Breast epithelium (tissue), 4 donors: ENCODE data around the gene AHCYL1. TPM values are rescaled to one million over a fixed set of nuclear protein-coding genes. Genes with fewer than 3 reads are reported as not detected.

Source experiments
- DNase-seq, 2 donors: peaks; one replicate each; pipeline ENCODE4 v3.0.0-alpha.2; 2019; ENCODE audit warnings: low spot score in 2 of 2
- H3K27ac ChIP-seq, 2 donors: fragments of 200-600 bp; sonication (generic) in 1 of 2; one replicate each; pipeline ENCODE4 v1.5.1; 2016 to 2019; ENCODE audit warnings: mild to moderate bottlenecking in 1 of 2
- H3K27me3 ChIP-seq, 2 donors: fragments of 200-600 bp; sonication (generic) in 1 of 2; one replicate each; pipeline versions ENCODE4 v1.5.1 to v1.6.0; 2017 to 2019; ENCODE audit warnings: control low read depth in 1 of 2, mild to moderate bottlenecking in 1 of 2
- H3K36me3 ChIP-seq: fragments of 200-600 bp; one replicate; pipeline ENCODE4 v1.5.1; 2019
- H3K4me1 ChIP-seq, 2 donors: fragments of 200-600 bp; sonication (generic); one replicate each; pipeline ENCODE4 v1.5.1; 2016 to 2019; ENCODE audit warnings: control low read depth in 1 of 2
- H3K4me3 ChIP-seq, 3 donors: fragments of 200-600 bp; sonication (generic); 1 replicate in 2 of 3; 2 replicates in 1 of 3; pipeline ENCODE4 v1.5.1; 2016 to 2019; ENCODE audit warnings: mild to moderate bottlenecking in 3 of 3, moderate library complexity in 2 of 3
- H3K9me3 ChIP-seq, 2 donors: fragments of 200-600 bp; sonication (generic) in 1 of 2; one replicate each; pipeline ENCODE4 v1.5.1; 2016 to 2019; ENCODE audit warnings: control low read depth in 1 of 2
- POLR2A ChIP-seq: fragments of 450-650 bp; IDR thresholded peaks from one replicate; pipeline ENCODE4 v1.6.1; 2016; ENCODE audit warnings: antibody characterized with exemption, mild to moderate bottlenecking, moderate library complexity
- POLR2AphosphoS5 ChIP-seq, 3 donors: sonication (generic); formaldehyde crosslinking; IDR thresholded peaks; one replicate each; pipeline ENCODE4 v1.6.1; 2017; ENCODE audit warnings: antibody characterized with exemption in 3 of 3
- intact Hi-C: fragments of 100-400 bp; cut with DNase I; formaldehyde crosslinking; loops from one replicate; pipeline ENCODE4 v1.15.1; 2023; ENCODE audit warnings: low total_unique reads
- total RNA-seq, 3 donors: library from RNA; depleted of rRNA; stranded (reverse); fragments of >200 nt; gene quantifications; one replicate each; pipeline ENCODE4 v1.1.0, GENCODE V29; 2016
- TF ChIP-seq, protein P1 (sequence below), 3 donors: fragments of 450-650 bp; IDR thresholded peaks; one replicate each; pipeline ENCODE4 v1.5.1; 2016 to 2017; ENCODE audit warnings: antibody characterized with exemption in 3 of 3, mild to moderate bottlenecking in 3 of 3, moderate library complexity in 3 of 3

Gene AHCYL1
- 10 to 100 TPM; 67.7 to 75.1 (median 73.8) TPM for total RNA-seq

DNA sequence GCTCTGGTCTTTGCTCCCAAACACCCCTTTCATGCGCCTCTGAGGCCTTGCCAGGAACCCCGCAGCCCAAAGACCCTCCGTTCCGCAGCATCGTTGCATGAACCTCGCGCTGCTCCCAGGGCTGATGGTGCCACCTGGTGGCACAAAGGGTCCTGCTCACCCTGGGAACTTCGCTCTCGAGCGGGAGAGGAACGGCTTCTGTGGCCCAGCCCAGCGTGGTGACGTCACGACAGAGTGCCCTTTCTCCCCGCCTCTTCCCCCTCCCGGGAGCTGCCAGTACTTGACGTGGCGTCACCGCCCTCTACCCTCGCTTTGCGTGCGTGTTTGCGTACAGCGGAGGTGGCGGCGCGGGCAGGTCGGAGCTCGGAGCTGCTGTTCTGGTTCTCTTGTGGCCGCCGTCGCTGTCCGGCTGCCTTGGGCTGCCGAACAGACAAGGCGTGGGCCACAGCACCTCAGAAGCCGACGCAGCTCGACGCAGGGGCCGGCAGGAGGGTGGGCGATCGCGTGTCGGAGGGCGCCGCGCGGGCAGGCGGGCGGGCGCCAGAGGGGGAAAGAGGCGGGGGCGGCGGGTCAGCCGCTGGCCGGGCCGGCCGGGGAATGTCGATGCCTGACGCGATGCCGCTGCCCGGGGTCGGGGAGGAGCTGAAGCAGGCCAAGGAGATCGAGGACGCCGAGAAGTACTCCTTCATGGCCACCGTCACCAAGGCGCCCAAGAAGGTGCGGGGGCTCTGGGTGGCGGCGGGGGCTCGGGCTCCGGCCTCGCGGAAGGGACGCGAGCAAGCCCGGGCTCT, at the start of gene AHCYL1:
Gene AHCYL1, plus strand, starts transcription at position 310 of the 791 bp plus-strand sequence. Its CDS starts 288 bp downstream, at position 598.
- peak; percentile 98 for TF ChIP-seq POLR2A
- TF ChIP-seq, protein P1, sequence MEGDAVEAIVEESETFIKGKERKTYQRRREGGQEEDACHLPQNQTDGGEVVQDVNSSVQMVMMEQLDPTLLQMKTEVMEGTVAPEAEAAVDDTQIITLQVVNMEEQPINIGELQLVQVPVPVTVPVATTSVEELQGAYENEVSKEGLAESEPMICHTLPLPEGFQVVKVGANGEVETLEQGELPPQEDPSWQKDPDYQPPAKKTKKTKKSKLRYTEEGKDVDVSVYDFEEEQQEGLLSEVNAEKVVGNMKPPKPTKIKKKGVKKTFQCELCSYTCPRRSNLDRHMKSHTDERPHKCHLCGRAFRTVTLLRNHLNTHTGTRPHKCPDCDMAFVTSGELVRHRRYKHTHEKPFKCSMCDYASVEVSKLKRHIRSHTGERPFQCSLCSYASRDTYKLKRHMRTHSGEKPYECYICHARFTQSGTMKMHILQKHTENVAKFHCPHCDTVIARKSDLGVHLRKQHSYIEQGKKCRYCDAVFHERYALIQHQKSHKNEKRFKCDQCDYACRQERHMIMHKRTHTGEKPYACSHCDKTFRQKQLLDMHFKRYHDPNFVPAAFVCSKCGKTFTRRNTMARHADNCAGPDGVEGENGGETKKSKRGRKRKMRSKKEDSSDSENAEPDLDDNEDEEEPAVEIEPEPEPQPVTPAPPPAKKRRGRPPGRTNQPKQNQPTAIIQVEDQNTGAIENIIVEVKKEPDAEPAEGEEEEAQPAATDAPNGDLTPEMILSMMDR (IDR thresholded peaks at IDR 0.05): peak; percentile 97 to 100 (median 99)
- peak; percentile 99 to 100 (median 99) for TF ChIP-seq POLR2AphosphoS5 (IDR thresholded peaks at IDR 0.05)
- Histone ChIP-seq H3K36me3 (no peaks in the 10 kb centered on the region), H3K9me3 (no peaks in the 10 kb centered on the region), H3K4me1 (peaks cover 0 to 25% of the 10 kb centered on the region in 2 donors), H3K27ac (peak within 1 kb of the TSS; percentile 95 to 97), H3K27me3 (no peaks in the 10 kb centered on the region), H3K4me3 (peak within 1 kb of the TSS; percentile 68 to 88 (median 85))
- DNase-seq: peak; percentile 99 to 100
- intact Hi-C loops: loop anchor here (10.0 kb wide), 1 partner anchor 80 kb away; no protein-coding TSS in a partner anchor

DNA sequence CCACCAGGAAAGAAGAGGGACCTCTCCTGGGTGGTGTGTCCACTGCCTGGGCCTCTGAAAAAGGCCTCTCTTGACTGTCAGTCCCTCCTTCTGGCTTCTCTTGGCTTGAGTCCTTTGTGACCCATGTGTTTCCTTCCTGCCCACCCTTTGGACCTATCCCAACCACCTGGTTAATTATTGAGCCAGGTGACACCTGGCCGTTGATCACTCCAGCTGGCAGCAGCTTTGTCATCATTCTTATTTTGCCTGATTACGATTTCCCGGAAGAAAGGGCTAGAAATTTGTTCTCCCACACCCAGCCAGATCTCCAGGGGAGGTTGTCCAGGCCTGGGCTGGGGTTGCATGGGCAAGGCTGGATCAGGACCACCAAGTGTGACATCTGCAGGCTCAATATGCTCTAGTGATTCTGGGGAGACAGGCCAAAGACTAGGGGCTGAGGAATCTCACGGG, 49.1 kb upstream of the AHCYL1 start:
- Histone ChIP-seq H3K4me3 (no peak overlapping the region), H3K36me3 (no peaks in the 10 kb centered on the region), H3K9me3 (peaks cover 4 to 11% of the 10 kb centered on the region in 2 donors), H3K4me1 (peaks cover 4 to 23% of the 10 kb centered on the region in 2 donors), H3K27ac (no peak overlapping the region), H3K27me3 (no peaks in the 10 kb centered on the region)
- intact Hi-C loops: no loop called here
- TF ChIP-seq POLR2AphosphoS5 (IDR thresholded peaks at IDR 0.05) (no peak), POLR2A (no peak)
- TF ChIP-seq, protein P1 (IDR thresholded peaks at IDR 0.05): no peak
- DNase-seq: no peak

DNA sequence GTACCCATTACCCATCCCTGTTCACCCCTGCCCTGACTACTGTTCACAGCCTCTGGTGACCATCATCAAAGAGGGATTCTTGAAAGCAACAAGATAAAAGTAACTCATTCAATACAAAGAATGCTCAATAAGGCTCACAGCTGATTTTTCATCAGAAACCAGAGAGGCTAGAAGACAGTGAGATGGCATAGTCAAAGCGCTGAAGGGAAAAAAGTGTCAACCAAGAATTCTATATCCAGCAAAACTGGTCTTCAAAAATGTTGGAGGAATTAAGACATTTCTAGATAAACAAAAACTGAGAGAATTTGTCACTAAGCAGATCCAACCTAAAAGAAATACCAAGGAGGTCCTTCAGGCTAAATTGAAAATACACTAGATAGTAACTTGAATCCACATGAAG, 46.8 kb upstream of the AHCYL1 start:
- TF ChIP-seq, protein P1 (IDR thresholded peaks at IDR 0.05): no peak
- no peak for TF ChIP-seq POLR2AphosphoS5 (IDR thresholded peaks at IDR 0.05)
- no peak for TF ChIP-seq POLR2A
- Histone ChIP-seq H3K9me3 (peaks cover 4 to 11% of the 10 kb centered on the region in 2 donors), H3K4me3 (no peak overlapping the region), H3K4me1 (peaks cover 4 to 10% of the 10 kb centered on the region in 2 donors), H3K27me3 (no peaks in the 10 kb centered on the region), H3K36me3 (no peaks in the 10 kb centered on the region), H3K27ac (no peak overlapping the region)
- intact Hi-C loops: no loop called here
- no peak for DNase-seq

DNA sequence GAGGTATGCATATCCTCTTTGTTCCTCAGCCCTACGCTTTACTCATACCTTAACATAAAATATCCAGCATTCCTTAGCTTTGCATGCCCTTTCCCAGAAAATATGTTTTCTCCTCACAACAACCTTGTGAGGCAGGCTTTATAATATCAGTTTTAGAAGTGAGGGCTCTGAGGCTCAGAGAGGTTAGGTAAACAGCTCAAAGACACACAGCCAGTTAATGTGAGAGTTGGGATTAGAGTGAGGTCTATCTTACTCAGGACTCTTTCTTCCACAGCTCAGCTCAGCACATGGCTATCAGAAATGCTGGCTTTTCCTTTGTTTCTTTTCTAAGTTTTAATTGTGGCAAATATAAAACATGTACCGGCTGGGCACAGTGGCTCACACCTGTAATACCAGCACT, 46.0 kb upstream of the AHCYL1 start:
- DNase-seq: no peak
- Histone ChIP-seq H3K36me3 (no peaks in the 10 kb centered on the region), H3K4me1 (peaks cover 4 to 8% of the 10 kb centered on the region in 2 donors), H3K27me3 (no peaks in the 10 kb centered on the region), H3K27ac (no peak overlapping the region), H3K9me3 (peaks cover 4 to 11% of the 10 kb centered on the region in 2 donors), H3K4me3 (no peak overlapping the region)
- no peak for TF ChIP-seq POLR2AphosphoS5 (IDR thresholded peaks at IDR 0.05)
- TF ChIP-seq, protein P1 (IDR thresholded peaks at IDR 0.05): no peak
- TF ChIP-seq POLR2A: no peak
- intact Hi-C loops: no loop called here

DNA sequence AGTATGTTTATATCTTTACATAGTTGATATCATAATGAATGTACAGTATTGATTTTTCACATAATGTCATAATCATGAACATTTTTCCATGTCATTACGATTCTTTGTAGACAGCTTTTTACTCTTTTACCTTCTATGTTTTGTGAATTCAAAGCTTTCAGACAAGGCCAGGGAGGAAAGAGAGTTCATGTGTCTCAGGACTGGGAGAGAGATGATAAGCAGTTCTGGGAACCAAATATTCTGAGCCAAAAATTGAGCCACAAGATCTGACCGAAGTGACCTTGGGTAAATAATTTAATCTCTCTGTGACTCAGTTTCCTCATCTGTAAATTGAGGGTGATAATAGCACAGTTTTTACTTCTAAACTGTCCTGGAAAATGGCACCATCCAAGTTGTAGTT, 42.1 kb upstream of the AHCYL1 start:
- TF ChIP-seq POLR2A (no peak), POLR2AphosphoS5 (IDR thresholded peaks at IDR 0.05) (no peak)
- TF ChIP-seq, protein P1 (IDR thresholded peaks at IDR 0.05): no peak
- H3K36me3 ChIP-seq: no peaks in the 10 kb centered on the region
- DNase-seq: no peak
- no peak overlapping the region for H3K4me3 ChIP-seq
- intact Hi-C loops: no loop called here
- no peak overlapping the region for H3K27ac ChIP-seq
- no peaks in the 10 kb centered on the region for H3K27me3 ChIP-seq
- peaks cover 0 to 11% of the 10 kb centered on the region in 2 donors for H3K9me3 ChIP-seq
- H3K4me1 ChIP-seq: no peaks in the 10 kb centered on the region
